Natural killer cell treated with Interleukin-12 subunit alpha and Interleukin-12 subunit beta and Interleukin-15 and Interleukin-18, amount 100 ng/mL, for 72 hours (primary cell): ENCODE measurements around the gene NIN. TPM values are rescaled to one million over a fixed set of nuclear protein-coding genes. Genes with fewer than 3 reads are reported as not detected.

Source experiments
- ATAC-seq, 2 donors: fragments of 150-1000 bp; cut with Tn5 transposase in 1 of 2; sonication (Bioruptor Pico), chemical (Tn5 transposase) in 1 of 2; 2 replicates each; pipeline ENCODE4 v1.10.0; 2021
- DNase-seq: peaks from one replicate; pipeline ENCODE4 v3.0.0; 2022; ENCODE audit warnings: low spot score
- H3K27ac Mint-ChIP-seq, 2 donors: 1 replicate in 1 of 2; 2 replicates in 1 of 2; pipeline ENCODE4 v1.8.0; 2022; ENCODE audit warnings: mixed read lengths in 2 of 2, mild to moderate bottlenecking in 1 of 2, moderate library complexity in 1 of 2
- H3K27me3 Mint-ChIP-seq, 2 donors: 1 replicate in 1 of 2; 2 replicates in 1 of 2; pipeline ENCODE4 v1.8.0; 2022; ENCODE audit warnings: mixed read lengths in 2 of 2
- H3K36me3 Mint-ChIP-seq: one replicate; pipeline ENCODE4 v1.8.0; 2022; ENCODE audit warnings: mixed read lengths
- H3K4me1 Mint-ChIP-seq, 2 donors: 1 replicate in 1 of 2; 2 replicates in 1 of 2; pipeline ENCODE4 v1.8.0; 2022; ENCODE audit warnings: low read depth in 2 of 2, mixed read lengths in 2 of 2, mild to moderate bottlenecking in 1 of 2
- H3K4me3 Mint-ChIP-seq: one replicate; pipeline ENCODE4 v1.8.0; 2022; ENCODE audit warnings: mixed read lengths
- H3K9me3 Mint-ChIP-seq: 2 replicates; pipeline ENCODE4 v1.8.0; 2022; ENCODE audit warnings: mixed read lengths
- total RNA-seq, 2 donors: library from RNA; stranded (reverse); gene quantifications; one replicate each; pipeline ENCODE4 v1.2.3, GENCODE V29; 2022

The NIN gene
- total RNA-seq, 2 donors from 2014 or later: 52.0 to 74.5 TPM

GRCh38 chr14:50855558-50855957, 24.6 kb upstream of the NIN start:
- no peak for DNase-seq
- no peaks in the 10 kb centered on the region for H3K27me3 Mint-ChIP-seq
- H3K36me3 Mint-ChIP-seq: no peaks in the 10 kb centered on the region
- H3K4me1 Mint-ChIP-seq: peaks cover 6 to 7% of the 10 kb centered on the region in 2 donors
- ATAC-seq: no peak
- H3K27ac Mint-ChIP-seq: no peak overlapping the region
- no peak overlapping the region for H3K4me3 Mint-ChIP-seq
- no peaks in the 10 kb centered on the region for H3K9me3 Mint-ChIP-seq

DNA sequence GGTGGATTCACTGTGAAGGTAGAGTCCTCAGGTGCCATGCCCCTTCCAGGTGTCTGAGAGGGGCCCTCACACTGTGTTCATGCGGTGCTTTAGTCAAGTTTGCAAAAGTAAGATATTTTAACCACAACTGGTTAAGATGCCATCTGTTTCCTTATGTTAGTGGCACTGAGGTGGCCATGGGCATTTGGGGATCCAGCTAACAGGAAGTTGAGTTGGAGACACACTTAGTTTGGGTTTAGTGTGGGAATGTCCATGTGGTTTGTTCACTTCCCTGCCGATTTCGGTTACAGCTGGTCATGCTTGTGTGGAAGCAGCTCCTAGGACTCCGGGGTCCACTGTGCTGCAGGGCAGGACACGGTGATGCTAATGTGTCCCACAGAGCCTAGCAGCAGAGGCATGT, 23.6 kb upstream of the NIN start:
- H3K27ac Mint-ChIP-seq: no peak overlapping the region

DNA sequence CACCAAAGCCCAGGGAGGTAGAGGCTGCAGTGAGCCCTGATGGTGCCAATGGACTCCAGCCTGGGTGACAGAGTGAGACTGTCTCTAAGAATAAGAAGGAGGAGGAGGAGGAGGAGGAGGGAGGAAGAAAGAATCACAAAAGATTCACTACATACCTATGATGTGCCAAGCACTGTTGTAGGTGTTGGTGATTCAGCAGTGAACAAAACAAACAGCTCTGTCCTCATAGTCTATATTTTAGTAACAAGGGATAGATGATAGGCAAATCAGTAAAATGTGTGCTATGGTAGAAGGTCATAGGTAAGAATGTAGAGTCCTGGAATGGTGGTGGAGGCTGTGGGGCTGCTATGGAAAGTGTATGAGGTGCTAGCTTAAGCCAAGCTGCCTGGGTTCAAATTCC, 22.9 kb upstream of the NIN start:
- no peak for ATAC-seq
- no peak for DNase-seq
- no peak overlapping the region for H3K27ac Mint-ChIP-seq
- H3K4me3 Mint-ChIP-seq: no peak overlapping the region
- H3K9me3 Mint-ChIP-seq: no peaks in the 10 kb centered on the region
- H3K4me1 Mint-ChIP-seq: no peaks in the 10 kb centered on the region
- H3K36me3 Mint-ChIP-seq: no peaks in the 10 kb centered on the region
- peaks cover 0 to 2% of the 10 kb centered on the region in 2 donors for H3K27me3 Mint-ChIP-seq

More for the DNA sequence above, 23.6 kb upstream of the NIN start:
- no peaks in the 10 kb centered on the region for H3K4me1 Mint-ChIP-seq
- ATAC-seq (no peak), DNase-seq (no peak)
- H3K4me3 Mint-ChIP-seq: no peak overlapping the region
- no peaks in the 10 kb centered on the region for H3K36me3 Mint-ChIP-seq
- H3K27me3 Mint-ChIP-seq: no peaks in the 10 kb centered on the region
- no peaks in the 10 kb centered on the region for H3K9me3 Mint-ChIP-seq

DNA sequence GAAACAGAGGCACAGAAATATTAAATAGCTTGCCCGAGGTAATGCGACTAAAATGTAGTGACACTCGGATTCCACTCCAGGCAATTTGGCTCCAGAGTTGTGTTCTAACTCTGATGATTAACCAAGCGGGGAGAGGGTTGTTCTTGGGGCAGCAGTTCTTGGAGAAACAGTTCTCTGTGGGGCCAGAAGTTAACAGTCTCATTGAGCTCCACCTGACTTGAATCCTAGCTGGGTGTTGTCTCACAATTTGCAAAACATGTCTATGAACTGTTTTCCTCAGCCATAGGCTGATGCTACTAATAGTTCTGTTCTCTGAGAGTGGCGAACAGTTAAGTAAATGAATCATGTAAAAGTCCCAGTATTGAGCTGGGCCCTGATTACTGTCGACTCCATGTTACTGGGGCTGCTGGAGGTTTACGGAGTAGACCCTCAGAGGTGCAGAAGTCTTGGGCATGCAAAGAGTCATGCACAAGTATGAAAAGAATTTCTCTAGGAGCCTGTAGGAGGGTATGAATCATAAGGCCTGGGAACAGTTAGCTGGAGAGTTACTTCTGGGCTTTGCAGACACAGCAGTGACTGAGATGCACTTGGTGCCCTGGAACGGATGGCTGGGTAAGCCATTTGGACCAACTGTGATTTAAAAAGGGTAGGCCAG, 15.4 kb upstream of the NIN start:
- peaks cover 5 to 11% of the 10 kb centered on the region in 2 donors for H3K27me3 Mint-ChIP-seq
- H3K36me3 Mint-ChIP-seq: no peaks in the 10 kb centered on the region
- no peak for ATAC-seq
- no peaks in the 10 kb centered on the region for H3K4me1 Mint-ChIP-seq
- no peak overlapping the region for H3K27ac Mint-ChIP-seq
- no peaks in the 10 kb centered on the region for H3K9me3 Mint-ChIP-seq
- DNase-seq: no peak
- H3K4me3 Mint-ChIP-seq: no peak overlapping the region

GRCh38 chr14:50845166-50845565, 14.2 kb upstream of the NIN start:
- Mint-ChIP-seq H3K4me1 (no peaks in the 10 kb centered on the region), H3K36me3 (peaks cover 8% of the 10 kb centered on the region)

GRCh38 chr14:50844391-50844790, 13.4 kb upstream of the NIN start:
- no peak for DNase-seq
- H3K4me1 Mint-ChIP-seq: no peaks in the 10 kb centered on the region
- H3K36me3 Mint-ChIP-seq: peaks cover 8% of the 10 kb centered on the region
- H3K27me3 Mint-ChIP-seq: peaks cover 12 to 20% of the 10 kb centered on the region in 2 donors
- ATAC-seq: no peak
- H3K4me3 Mint-ChIP-seq: no peak overlapping the region
- no peak overlapping the region for H3K27ac Mint-ChIP-seq
- no peaks in the 10 kb centered on the region for H3K9me3 Mint-ChIP-seq

More at GRCh38 chr14:50845166-50845565, 14.2 kb upstream of the NIN start:
- Mint-ChIP-seq H3K9me3 (no peaks in the 10 kb centered on the region), H3K27ac (no peak overlapping the region), H3K4me3 (no peak overlapping the region), H3K27me3 (peaks cover 12 to 20% of the 10 kb centered on the region in 2 donors)
- no peak for DNase-seq
- no peak for ATAC-seq

GRCh38 chr14:50839691-50840090, 8.7 kb upstream of the NIN start:
- peaks cover 11 to 13% of the 10 kb centered on the region in 2 donors for H3K27me3 Mint-ChIP-seq
- no peak overlapping the region for H3K4me3 Mint-ChIP-seq
- H3K9me3 Mint-ChIP-seq: no peaks in the 10 kb centered on the region
- DNase-seq: no peak
- peaks cover 8% of the 10 kb centered on the region for H3K36me3 Mint-ChIP-seq
- no peak overlapping the region for H3K27ac Mint-ChIP-seq
- H3K4me1 Mint-ChIP-seq: peaks cover 12 to 17% of the 10 kb centered on the region in 2 donors
- no peak for ATAC-seq

GRCh38 chr14:50839048-50839447, 8.1 kb upstream of the NIN start:
- H3K36me3 Mint-ChIP-seq: peaks cover 8% of the 10 kb centered on the region
- no peak overlapping the region for H3K27ac Mint-ChIP-seq
- H3K4me1 Mint-ChIP-seq: peaks cover 13 to 17% of the 10 kb centered on the region in 2 donors
- ATAC-seq: peak in 1 of 2 donors; percentile 43
- H3K9me3 Mint-ChIP-seq: no peaks in the 10 kb centered on the region
- peaks cover 13 to 14% of the 10 kb centered on the region in 2 donors for H3K27me3 Mint-ChIP-seq
- DNase-seq: no peak
- H3K4me3 Mint-ChIP-seq: no peak overlapping the region

DNA sequence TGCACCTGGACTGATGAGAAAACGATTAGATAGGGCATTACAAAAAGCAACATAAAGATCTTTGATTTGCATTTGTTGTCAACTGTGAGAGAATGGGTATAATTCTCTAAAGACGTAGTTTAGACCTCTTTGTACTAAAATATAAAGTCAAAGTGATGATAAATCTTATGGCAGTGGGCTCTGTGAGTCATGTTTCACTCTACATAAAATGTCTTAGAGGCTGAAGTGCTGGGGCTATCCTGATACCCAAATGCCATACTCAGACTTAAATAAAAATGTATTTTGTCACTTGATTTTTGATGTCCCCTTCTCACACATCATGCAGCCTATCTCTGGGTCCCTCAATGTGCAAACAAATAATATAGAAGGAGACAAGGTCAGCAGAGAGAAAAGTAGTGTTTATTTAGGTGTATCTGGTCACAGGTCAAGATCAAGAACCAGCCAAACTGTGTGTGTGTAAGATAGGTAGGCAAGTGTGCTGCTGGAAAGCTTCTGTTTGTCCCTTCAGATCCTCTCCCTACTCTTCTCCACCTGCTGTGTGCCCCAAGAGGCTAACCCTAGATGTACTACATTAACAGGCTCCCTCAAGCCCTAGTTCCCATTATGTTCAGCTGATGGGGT, 7.0 kb upstream of the NIN start:
- Mint-ChIP-seq H3K9me3 (no peaks in the 10 kb centered on the region), H3K4me3 (no peak overlapping the region), H3K4me1 (peaks cover 13 to 17% of the 10 kb centered on the region in 2 donors), H3K27me3 (peaks cover 13 to 14% of the 10 kb centered on the region in 2 donors), H3K27ac (no peak overlapping the region), H3K36me3 (peaks cover 8% of the 10 kb centered on the region)
- DNase-seq: no peak
- ATAC-seq: no peak

- DNase-seq: no peak
- Mint-ChIP-seq H3K9me3 (no peaks in the 10 kb centered on the region), H3K36me3 (peaks cover 8% of the 10 kb centered on the region)
These were observed 6.3 kb upstream of the NIN start for GRCh38 chr14:50837271-50837670.

GRCh38 chr14:50836515-50836914, 5.6 kb upstream of the NIN start:
- Mint-ChIP-seq H3K36me3 (peaks cover 8% of the 10 kb centered on the region), H3K9me3 (no peaks in the 10 kb centered on the region), H3K27ac (no peak overlapping the region), H3K4me3 (no peak overlapping the region), H3K27me3 (peaks cover 13 to 14% of the 10 kb centered on the region in 2 donors), H3K4me1 (peaks cover 18 to 22% of the 10 kb centered on the region in 2 donors)
- no peak for DNase-seq
- ATAC-seq: no peak

More at GRCh38 chr14:50837271-50837670, 6.3 kb upstream of the NIN start:
- H3K27ac Mint-ChIP-seq: no peak overlapping the region
- peaks cover 13 to 17% of the 10 kb centered on the region in 2 donors for H3K4me1 Mint-ChIP-seq
- H3K27me3 Mint-ChIP-seq: peaks cover 13 to 14% of the 10 kb centered on the region in 2 donors
- H3K4me3 Mint-ChIP-seq: no peak overlapping the region
- ATAC-seq: no peak

DNA sequence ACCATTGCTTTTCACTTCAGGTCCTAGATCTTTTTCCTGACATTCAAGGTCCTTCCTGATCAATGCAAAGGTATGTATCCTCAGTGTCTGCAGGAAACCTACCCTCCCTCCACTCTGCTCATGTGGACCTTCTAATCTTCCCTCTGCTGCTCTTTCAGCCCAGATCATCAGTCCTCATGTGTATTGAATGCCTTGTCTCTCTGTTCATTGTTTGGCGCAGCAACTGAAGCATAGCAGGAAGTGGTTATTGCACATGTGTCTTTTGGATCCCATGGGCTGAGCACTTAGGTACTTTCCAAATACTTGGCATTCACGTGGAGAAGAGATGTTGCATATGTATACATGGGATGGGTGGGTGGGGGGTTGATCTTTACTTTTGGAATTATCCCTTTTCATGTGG, 4.3 kb upstream of the NIN start:
- H3K4me3 Mint-ChIP-seq: no peak overlapping the region
- peaks cover 5 to 8% of the 10 kb centered on the region in 2 donors for H3K27me3 Mint-ChIP-seq
- H3K4me1 Mint-ChIP-seq: peaks cover 21 to 25% of the 10 kb centered on the region in 2 donors
- H3K36me3 Mint-ChIP-seq: no peaks in the 10 kb centered on the region
- H3K27ac Mint-ChIP-seq: no peak overlapping the region
- H3K9me3 Mint-ChIP-seq: no peaks in the 10 kb centered on the region
- ATAC-seq: no peak
- no peak for DNase-seq

- H3K4me3 Mint-ChIP-seq: no peak overlapping the region
- DNase-seq: no peak
- no peak overlapping the region for H3K27ac Mint-ChIP-seq
- peaks cover 5 to 8% of the 10 kb centered on the region in 2 donors for H3K27me3 Mint-ChIP-seq
- H3K36me3 Mint-ChIP-seq: no peaks in the 10 kb centered on the region
- ATAC-seq: no peak
- H3K9me3 Mint-ChIP-seq: no peaks in the 10 kb centered on the region
- peaks cover 22 to 28% of the 10 kb centered on the region in 2 donors for H3K4me1 Mint-ChIP-seq
These were observed 3.9 kb upstream of the NIN start for GRCh38 chr14:50834802-50835276.

- no peaks in the 10 kb centered on the region for H3K9me3 Mint-ChIP-seq
- peak overlapping the region; percentile 26 for H3K4me3 Mint-ChIP-seq
- H3K27ac Mint-ChIP-seq: no peak overlapping the region
- ATAC-seq: no peak
- DNase-seq: no peak
- no peaks in the 10 kb centered on the region for H3K36me3 Mint-ChIP-seq
- peaks cover 0 to 5% of the 10 kb centered on the region in 2 donors for H3K27me3 Mint-ChIP-seq
- H3K4me1 Mint-ChIP-seq: peaks cover 33 to 35% of the 10 kb centered on the region in 2 donors
These were observed 2.1 kb upstream of the NIN start for GRCh38 chr14:50832935-50833630.
